RWPE1 (cell line): Measurements from ENCODE around the gene ZNRF2.
A peak's percentile ranks its signal among the peaks of the same experiment; 100 is the strongest.

ENCODE experiments used
- CTCF ChIA-PET: fragments of 350-600 bp; sonication (Branson Sonifier 250); formaldehyde crosslinking; extraction: SDS; loops from one replicate; lab custom pipeline; 2021; lab: Yijun Ruan, JAX
- POLR2A ChIA-PET: fragments of 400-600 bp; formaldehyde crosslinking; extraction: SDS; loops from one replicate; lab custom pipeline; 2020; ENCODE audit warnings: antibody characterized with exemption; ENCODE audit not compliant: low non-redundant PET; lab: Yijun Ruan, JAX
- DNase-seq: peaks from one replicate; pipeline ENCODE4 v3.0.0; 2012; ENCODE audit warnings: low spot score
- H3K27ac ChIP-seq: fragments of 450-650 bp; 2 replicates; pipeline ENCODE4 v1.5.1; 2017
- CTCF ChIP-seq: fragments of 450-650 bp; conservative IDR thresholded peaks from 2 replicates; pipeline ENCODE4 v1.5.1; 2017; ENCODE audit warnings: low read depth, mild to moderate bottlenecking

ZNRF2 gene

GRCh38 chr7:30335763-30336487 is 51.5 kb downstream of the ZNRF2 start:
- CTCF ChIA-PET, result interaction anchor here (0.7 kb wide), 1 partner anchor 50 kb away, joined by 3 read pairs; no protein-coding TSS in a partner anchor
- no peak for TF ChIP-seq CTCF
- no peak overlapping the region for H3K27ac ChIP-seq
- POLR2A ChIA-PET, result no interaction called here
- DNase-seq, result no peak

- no peak for TF ChIP-seq CTCF
- no peak for DNase-seq
- CTCF ChIA-PET, result interaction anchor here (1.0 kb wide), 1 partner anchor 35 kb away, joined by 4 read pairs; no protein-coding TSS in a partner anchor
- POLR2A ChIA-PET, result no interaction called here
- H3K27ac ChIP-seq, result no peak overlapping the region
Measured at GRCh38 chr7:30344513-30344912, 60.1 kb downstream of the ZNRF2 start.

DNA sequence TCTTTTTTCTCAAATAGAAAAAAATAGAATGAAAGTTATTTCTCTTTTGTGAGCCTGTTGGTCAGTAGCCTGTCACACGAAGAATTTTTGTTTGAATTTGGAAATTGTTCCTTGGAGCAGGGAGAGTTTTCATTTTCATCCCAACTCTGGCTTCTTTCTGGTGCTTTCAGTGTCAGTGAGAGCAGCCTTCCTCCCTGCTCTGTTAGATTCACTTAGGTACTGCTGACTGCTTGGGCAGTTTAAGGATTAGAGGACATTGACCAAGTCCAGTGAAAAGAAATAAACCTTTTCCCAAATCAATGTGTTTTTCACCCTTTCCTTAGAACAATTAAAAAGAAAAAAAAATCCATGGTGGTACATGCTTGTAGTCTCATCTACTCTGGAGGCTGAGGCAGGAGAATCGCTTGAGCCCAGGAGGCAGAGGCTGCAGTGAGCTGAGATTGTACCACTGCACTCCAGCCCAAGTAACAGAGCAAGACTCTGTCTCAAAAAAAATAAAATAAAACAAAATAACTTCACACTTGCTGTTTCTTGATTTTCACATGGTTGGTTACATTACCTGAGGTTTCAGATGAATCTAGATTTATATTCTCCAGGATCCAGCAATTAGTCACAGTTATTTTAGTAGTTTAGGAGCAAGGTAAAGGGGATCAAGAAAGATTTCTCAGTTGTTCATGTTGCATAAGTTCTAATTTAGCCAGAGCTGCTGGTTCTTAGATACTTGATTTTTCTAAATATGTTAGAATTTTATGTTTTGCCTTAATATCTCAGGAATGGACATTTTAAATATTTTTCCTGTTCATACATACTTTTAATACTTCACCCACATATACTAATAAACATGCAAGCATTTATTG is 63.1 kb downstream of the ZNRF2 start:
- ChIA-PET CTCF (no interaction called here), POLR2A (no interaction called here)
- peak overlapping the region; percentile 38; the same call in 1 of the 2 replicates for H3K27ac ChIP-seq
- no peak for TF ChIP-seq CTCF
- no peak for DNase-seq

GRCh38 chr7:30348083-30348560 is 63.7 kb downstream of the ZNRF2 start:
- ChIA-PET CTCF (interaction anchor here (1.1 kb wide), 1 partner anchor 8 kb away, joined by 3 read pairs; no protein-coding TSS in a partner anchor), POLR2A (no interaction called here)
- DNase-seq, result peak; percentile 59
- no peak for TF ChIP-seq CTCF
- no peak overlapping the region for H3K27ac ChIP-seq

GRCh38 chr7:30349170-30349569 is 64.8 kb downstream of the ZNRF2 start:
- ChIA-PET POLR2A (no interaction called here), CTCF (interaction anchor here (0.7 kb wide), 2 partner anchors 58 to 212 kb away, joined by 3 to 10 read pairs; no protein-coding TSS in a partner anchor)
- TF ChIP-seq CTCF, result no peak
- DNase-seq, result no peak
- no peak overlapping the region for H3K27ac ChIP-seq

- ChIA-PET CTCF (interaction anchor here (0.7 to 0.8 kb wide), 3 partner anchors 57 to 213 kb away, joined by 3 to 10 read pairs (median 3); no protein-coding TSS in a partner anchor), POLR2A (no interaction called here)
- no peak overlapping the region for H3K27ac ChIP-seq
- DNase-seq, result no peak
- no peak for TF ChIP-seq CTCF
Measured at GRCh38 chr7:30349816-30350215, 65.4 kb downstream of the ZNRF2 start.
